ENCODE measurements around the gene MYO5B. TPM values are rescaled to one million over a fixed set of nuclear protein-coding genes. Genes with fewer than 3 reads are reported as not detected.
A peak's percentile ranks its signal among the peaks of the same experiment; 100 is the strongest.

Gene MYO5B
- total RNA-seq, 6 experiments from 2014 or later, result 0.17 to 0.28 TPM; not detected in 4

GRCh38 chr18:49815927-49816326 is 379.0 kb downstream of the MYO5B start:
- H3K4me1 Mint-ChIP-seq (ENCODE audit: low read depth), result peaks cover 12% of the 10 kb centered on the region; the same call in 1 of the 2 replicates
- H3K36me3 Mint-ChIP-seq (ENCODE audit: low read depth), result no peaks in the 10 kb centered on the region
- no peak overlapping the region for H3K27ac Mint-ChIP-seq
- H3K27me3 Mint-ChIP-seq (ENCODE audit: insufficient read depth), result no peaks in the 10 kb centered on the region; the same call in 1 of the 2 replicates
- H3K4me3 Mint-ChIP-seq, result no peak overlapping the region
- no peak for TF ChIP-seq CTCF (IDR thresholded peaks at IDR 0.05)
- H3K9me3 Mint-ChIP-seq, result no peaks in the 10 kb centered on the region
- no peak for DNase-seq

GRCh38 chr18:49814147-49814499 is 380.8 kb downstream of the MYO5B start:
- H3K27ac Mint-ChIP-seq, result peak overlapping the region; percentile 88
- peak overlapping the region; percentile 94 for H3K4me3 Mint-ChIP-seq
- DNase-seq, result peak; percentile 15
- peaks cover 8% of the 10 kb centered on the region for H3K9me3 Mint-ChIP-seq
- no peak for TF ChIP-seq CTCF (IDR thresholded peaks at IDR 0.05)
- H3K4me1 Mint-ChIP-seq (ENCODE audit: low read depth), result peaks cover 12% of the 10 kb centered on the region; the same call in 1 of the 2 replicates
- H3K36me3 Mint-ChIP-seq (ENCODE audit: low read depth), result peaks cover 12% of the 10 kb centered on the region
- H3K27me3 Mint-ChIP-seq (ENCODE audit: insufficient read depth), result no peaks in the 10 kb centered on the region; the same call in 1 of the 2 replicates

- Mint-ChIP-seq H3K36me3 (ENCODE audit: low read depth) (peaks cover 14% of the 10 kb centered on the region), H3K27me3 (ENCODE audit: insufficient read depth) (no peaks in the 10 kb centered on the region; the same call in 1 of the 2 replicates), H3K27ac (peak within 1 kb of the TSS; percentile 88), H3K9me3 (peaks cover 14% of the 10 kb centered on the region), H3K4me1 (ENCODE audit: low read depth) (peaks cover 12% of the 10 kb centered on the region; the same call in 1 of the 2 replicates), H3K4me3 (peak within 1 kb of the TSS; percentile 94)
- DNase-seq, result peak; percentile 76
- no peak for TF ChIP-seq CTCF (IDR thresholded peaks at IDR 0.05)
These were observed 381.4 kb downstream of the MYO5B start, which contains the start of gene ACAA2 for GRCh38 chr18:49813319-49814146. Gene ACAA2 (minus strand): TSS chr18:49813533. CDS start chr18:49813484, 49 bp downstream.

GRCh38 chr18:49813069-49813318 is 382.0 kb downstream of the MYO5B start:
- Mint-ChIP-seq H3K27ac (peak overlapping the region; percentile 25; the same call in 1 of the 2 replicates), H3K36me3 (ENCODE audit: low read depth) (peaks cover 20% of the 10 kb centered on the region), H3K27me3 (ENCODE audit: insufficient read depth) (no peaks in the 10 kb centered on the region; the same call in 1 of the 2 replicates), H3K4me1 (ENCODE audit: low read depth) (peaks cover 12% of the 10 kb centered on the region; the same call in 1 of the 2 replicates), H3K9me3 (peaks cover 19% of the 10 kb centered on the region), H3K4me3 (peak overlapping the region; percentile 94)
- DNase-seq, result no peak
- TF ChIP-seq CTCF (IDR thresholded peaks at IDR 0.05), result no peak

GRCh38 chr18:49812286-49813068 is 382.5 kb downstream of the MYO5B start:
- peaks cover 23% of the 10 kb centered on the region for H3K9me3 Mint-ChIP-seq
- peak overlapping the region; percentile 94 for H3K4me3 Mint-ChIP-seq
- H3K27me3 Mint-ChIP-seq (ENCODE audit: insufficient read depth), result no peaks in the 10 kb centered on the region; the same call in 1 of the 2 replicates
- H3K4me1 Mint-ChIP-seq (ENCODE audit: low read depth), result peaks cover 12% of the 10 kb centered on the region; the same call in 1 of the 2 replicates
- DNase-seq, result no peak
- H3K27ac Mint-ChIP-seq, result peak overlapping the region; percentile 25; the same call in 1 of the 2 replicates
- TF ChIP-seq CTCF (IDR thresholded peaks at IDR 0.05), result no peak
- H3K36me3 Mint-ChIP-seq (ENCODE audit: low read depth), result peaks cover 23% of the 10 kb centered on the region

Data from HFFc6 (cell line).